HG02678 (cell line): ENCODE results near the gene TNFRSF12A.

Experiments used
- ATAC-seq: cut with Tn5 transposase; IDR thresholded peaks from one replicate; pipeline ENCODE4 v1.9.1; 2021; ENCODE audit warnings: mild to moderate bottlenecking, moderate library complexity; ENCODE audit not compliant: unreplicated experiment

TNFRSF12A gene

GRCh38 chr16:3010510-3010909 is 9.7 kb upstream of the TNFRSF12A start:
- ATAC-seq, result no peak

- no peak for ATAC-seq
These were observed 7.9 kb upstream of the TNFRSF12A start for GRCh38 chr16:3012246-3012645.

DNA sequence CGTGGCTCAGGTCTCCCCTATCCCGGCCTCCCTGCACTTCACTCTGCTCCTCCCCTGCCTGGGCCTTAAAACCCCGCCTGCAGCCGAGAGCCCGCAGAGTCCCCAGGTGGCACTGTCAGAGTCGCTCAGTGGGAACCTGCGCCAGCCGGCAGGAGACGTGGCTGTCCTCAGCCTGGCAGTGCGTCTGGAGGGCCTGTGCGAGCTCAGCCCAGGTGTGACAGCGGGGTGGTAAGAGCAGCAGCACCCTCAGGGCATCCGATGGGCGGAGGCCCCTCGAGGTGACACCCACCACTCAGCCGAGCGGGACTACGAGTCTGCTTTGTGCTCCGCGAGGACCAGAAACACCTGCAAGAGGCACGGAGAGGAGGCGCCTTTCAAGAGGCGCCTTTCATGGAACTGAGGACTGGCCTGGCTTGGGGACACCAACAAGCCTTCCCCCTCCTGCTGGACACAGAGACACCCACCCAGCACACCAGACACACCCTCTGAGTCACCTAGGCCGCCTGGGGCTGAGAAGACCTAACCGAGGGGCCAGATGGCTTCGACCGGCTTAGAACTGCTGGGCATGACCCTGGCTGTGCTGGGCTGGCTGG is 7.2 kb upstream of the TNFRSF12A start, which contains the start of gene CLDN9:
Gene CLDN9 (plus strand): TSS at position 96 of the 593 bp plus-strand sequence. CDS start 440 bp downstream, at position 536.
- no peak for ATAC-seq

DNA sequence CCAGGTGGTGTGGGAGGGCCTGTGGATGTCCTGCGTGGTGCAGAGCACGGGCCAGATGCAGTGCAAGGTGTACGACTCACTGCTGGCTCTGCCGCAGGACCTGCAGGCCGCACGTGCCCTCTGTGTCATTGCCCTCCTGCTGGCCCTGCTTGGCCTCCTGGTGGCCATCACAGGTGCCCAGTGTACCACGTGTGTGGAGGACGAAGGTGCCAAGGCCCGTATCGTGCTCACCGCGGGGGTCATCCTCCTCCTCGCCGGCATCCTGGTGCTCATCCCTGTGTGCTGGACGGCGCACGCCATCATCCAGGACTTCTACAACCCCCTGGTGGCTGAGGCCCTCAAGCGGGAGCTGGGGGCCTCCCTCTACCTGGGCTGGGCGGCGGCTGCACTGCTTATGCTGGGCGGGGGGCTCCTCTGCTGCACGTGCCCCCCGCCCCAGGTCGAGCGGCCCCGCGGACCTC is 6.6 kb upstream of the TNFRSF12A start:
- ATAC-seq, result no peak

DNA sequence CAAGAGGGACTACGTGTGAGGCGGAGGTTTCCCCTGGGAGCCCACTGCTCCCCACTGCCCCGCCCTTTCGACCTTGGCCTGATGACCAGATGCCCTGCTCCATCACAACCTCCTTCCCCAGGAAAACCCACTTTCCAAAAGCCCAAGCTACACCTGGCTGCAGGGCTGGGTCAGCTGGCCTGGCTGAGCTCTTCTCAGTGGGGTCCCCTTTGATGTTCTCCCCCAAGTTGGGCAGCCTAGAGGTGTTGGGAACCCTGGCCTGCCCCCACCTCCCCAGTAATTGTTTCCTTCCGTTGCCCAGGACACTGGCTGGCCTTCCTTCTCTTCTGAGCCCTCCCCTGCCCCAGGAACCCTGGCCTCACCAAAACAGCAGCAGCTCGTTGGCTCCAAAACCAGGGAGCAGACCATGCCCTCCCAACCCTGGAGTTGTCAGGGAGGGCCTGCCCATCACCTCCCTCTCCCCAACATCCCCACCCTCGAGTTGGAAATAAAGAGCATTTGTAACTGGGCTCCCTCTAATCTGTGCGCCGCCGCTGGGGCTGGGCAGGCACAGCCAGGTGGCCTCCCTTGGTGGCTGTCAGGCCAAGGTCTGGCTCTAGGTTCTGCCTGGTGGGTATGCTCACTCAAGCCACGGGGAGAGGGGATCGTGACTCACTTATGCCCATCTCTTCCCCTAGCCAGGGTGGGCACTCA is 6.0 kb upstream of the TNFRSF12A start:
- ATAC-seq, result no peak

DNA sequence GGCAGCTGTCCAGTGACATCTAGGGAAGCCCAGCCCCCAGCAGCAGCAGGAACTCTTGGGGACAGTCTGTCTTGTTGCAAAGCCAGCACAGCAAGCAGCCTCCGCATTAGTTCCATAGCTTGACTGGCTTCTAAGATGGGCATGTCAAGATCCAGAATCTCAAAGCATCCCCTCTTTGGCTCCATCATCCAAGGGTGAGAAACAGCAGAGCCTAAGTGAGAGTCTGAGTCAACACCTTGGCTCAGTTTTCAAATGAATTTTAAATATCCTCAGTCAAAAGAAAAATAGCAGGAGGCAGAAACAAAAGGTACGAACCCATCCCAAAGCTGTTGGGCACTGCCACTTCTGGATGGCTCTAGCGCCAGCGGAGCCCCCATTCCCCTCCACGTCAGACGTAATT is 5.2 kb upstream of the TNFRSF12A start:
- ATAC-seq, result no peak

- no peak for ATAC-seq
These were observed 4.2 kb upstream of the TNFRSF12A start for GRCh38 chr16:3015865-3016521.

DNA sequence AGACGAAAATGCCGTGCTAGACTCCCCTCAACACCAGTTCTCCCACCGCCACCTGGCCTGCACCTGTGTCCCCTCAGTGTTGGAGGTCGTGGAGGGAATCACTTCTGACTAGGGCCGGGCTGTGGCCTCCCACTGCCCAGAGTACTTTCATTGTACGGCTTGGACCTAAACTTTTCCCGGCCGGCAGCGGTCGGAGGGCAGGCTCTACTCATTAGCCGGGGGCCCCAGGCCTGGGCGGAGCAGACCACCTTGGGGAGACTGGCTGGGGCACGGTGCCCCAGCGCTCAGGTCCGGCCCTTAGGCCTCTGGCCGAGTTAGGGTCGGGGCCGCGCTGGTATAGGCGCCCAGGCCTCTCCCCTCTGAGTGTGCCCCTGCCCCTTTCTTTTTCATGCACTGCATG is 2.8 kb upstream of the TNFRSF12A start:
- ATAC-seq, result no peak

- no peak for ATAC-seq
These were observed 2.2 kb upstream of the TNFRSF12A start, which contains the start of gene CLDN6 for GRCh38 chr16:3017794-3018506. Gene CLDN6 (minus strand): TSS chr16:3018183. CDS start chr16:3016021, 2,162 bp downstream.

DNA sequence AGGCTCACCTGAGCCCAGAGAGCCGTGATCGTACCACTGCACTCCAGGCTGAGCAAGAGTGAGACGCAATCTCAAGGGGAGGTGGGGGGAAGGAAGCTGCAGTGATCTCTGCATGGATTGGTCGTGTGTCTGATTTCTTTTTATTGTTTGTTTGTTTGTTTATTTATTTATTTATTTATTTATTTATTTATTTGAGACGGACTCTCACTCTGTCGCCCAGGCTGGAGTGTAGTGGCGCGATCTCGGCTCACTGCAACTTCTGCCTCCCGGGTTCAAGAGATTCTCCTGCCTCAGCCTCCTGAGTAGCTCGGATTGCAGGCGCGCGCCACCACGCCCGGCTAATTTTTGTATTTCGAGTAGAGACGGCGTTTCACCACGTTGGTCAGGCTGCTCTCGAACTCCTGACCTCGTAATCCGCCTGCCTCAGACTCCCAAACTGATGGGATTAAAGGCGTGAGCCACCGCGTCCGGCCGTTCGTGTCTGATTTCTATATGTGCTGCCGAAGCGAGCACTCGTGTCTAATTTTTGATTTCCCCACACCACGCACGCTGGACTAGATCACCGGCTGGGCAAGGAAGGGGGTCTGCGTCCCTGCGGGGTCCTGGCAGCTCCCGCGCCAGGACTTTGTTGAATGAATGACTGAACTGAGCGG is 448 bp upstream of the TNFRSF12A start:
- ATAC-seq, result no peak

GRCh38 chr16:3020604-3021448 is 658 bp downstream of the TNFRSF12A start:
- no peak for ATAC-seq

- ATAC-seq, result no peak
These were observed 1.5 kb downstream of the TNFRSF12A start for GRCh38 chr16:3021449-3022207.

DNA sequence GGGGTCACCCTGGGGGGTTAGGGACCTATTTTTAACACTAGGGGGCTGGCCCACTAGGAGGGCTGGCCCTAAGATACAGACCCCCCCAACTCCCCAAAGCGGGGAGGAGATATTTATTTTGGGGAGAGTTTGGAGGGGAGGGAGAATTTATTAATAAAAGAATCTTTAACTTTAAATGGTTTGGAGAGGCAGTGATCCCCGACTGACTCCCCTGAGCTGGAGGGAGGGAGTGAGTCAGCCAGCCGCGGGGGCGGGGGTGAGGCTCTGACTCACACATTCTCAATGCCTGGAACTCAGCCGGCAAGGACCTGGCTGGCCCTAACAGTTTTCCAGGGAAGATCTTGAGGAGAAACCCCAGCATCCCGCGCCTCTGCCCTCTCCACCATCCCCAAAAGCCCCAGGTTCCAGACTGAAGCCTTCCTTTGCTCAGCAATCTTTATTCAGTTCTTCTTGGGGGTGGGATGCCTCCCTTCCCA is 2.1 kb downstream of the TNFRSF12A start:
- no peak for ATAC-seq

DNA sequence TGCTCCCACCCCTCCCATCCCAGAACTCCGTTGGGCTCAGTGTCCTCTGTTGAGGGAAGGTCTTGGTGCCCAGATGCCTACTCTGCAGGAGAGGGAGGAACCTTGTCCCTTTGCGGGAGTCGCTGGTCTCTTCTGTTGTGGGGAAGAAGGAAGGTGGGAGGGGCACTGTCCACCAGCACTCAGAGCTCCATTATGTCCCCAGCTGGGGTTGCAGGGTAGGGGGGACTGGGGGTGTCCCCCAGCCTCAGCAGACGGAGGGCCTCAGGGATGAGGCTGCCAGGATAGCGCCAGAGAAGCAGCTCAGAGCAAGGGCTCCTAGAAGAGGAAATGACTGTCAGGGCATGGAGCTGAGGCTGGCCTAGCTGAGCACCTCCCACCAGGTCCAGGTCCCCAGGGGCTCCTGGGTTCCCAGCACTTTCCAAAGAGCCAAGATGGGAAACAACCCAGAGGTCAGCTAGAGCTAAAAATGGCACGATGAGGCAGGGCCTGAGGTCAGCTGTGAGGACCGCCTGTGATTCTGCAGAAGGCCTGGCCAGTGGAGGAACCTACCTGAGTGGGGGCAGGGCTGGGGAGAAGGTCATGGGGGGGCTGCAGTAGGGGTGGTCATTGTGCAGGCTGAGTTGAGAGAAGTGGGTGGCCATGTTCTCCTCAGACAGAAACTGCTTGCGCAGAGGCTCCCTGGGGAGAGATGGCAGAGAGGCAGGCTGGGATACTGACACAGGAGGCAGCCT is 2.7 kb downstream of the TNFRSF12A start:
- ATAC-seq, result no peak

GRCh38 chr16:3023415-3023668 is 3.2 kb downstream of the TNFRSF12A start:
- ATAC-seq, result no peak

GRCh38 chr16:3023669-3024478 is 3.7 kb downstream of the TNFRSF12A start, which contains the start of the genes HCFC1R1 and THOC6:
Gene HCFC1R1 (minus strand): TSS chr16:3023942. CDS start chr16:3023941, 1 bp downstream.
Gene THOC6 (plus strand): TSS chr16:3024035. CDS start chr16:3024327, 292 bp downstream.
- ATAC-seq, result peak; percentile 82
